ENCODE measurements around the gene CHRM4.

GRCh38 chr11:46393231-46393616, 1.6 kb upstream of the CHRM4 start:
- TF ChIP-seq GATA3 (IDR thresholded peaks at IDR 0.05; ENCODE audit: low read depth, low read length) (no peak), GATA2 (IDR thresholded peaks at IDR 0.05; ENCODE audit: low read depth, low read length) (no peak)

Measured in SH-SY5Y (cell line).